GM23338 (cell line): ENCODE data around the gene SARS1. TPM values are rescaled to one million over a fixed set of nuclear protein-coding genes. Genes with fewer than 3 reads are reported as not detected.

ENCODE experiments used
- ATAC-seq: fragments of 200-7000 bp; cut with Tn5 transposase; 3 replicates; pipeline ENCODE4 v1.9.1; 2020
- DNase-seq: peaks from one replicate; pipeline ENCODE4 v3.0.0-alpha.2; 2015; ENCODE audit warnings: low spot score
- H2AFZ ChIP-seq: fragments of 200-600 bp; sonication (generic); 2 replicates; pipeline ENCODE4 v1.8.0; 2016; ENCODE audit warnings: antibody characterized with exemption, mild to moderate bottlenecking, moderate library complexity
- H3F3A ChIP-seq: fragments of 200-600 bp; sonication (generic); replicated peaks from 2 replicates; pipeline ENCODE4 v1.8.0; 2017; ENCODE audit warnings: antibody characterized with exemption, mixed run types, low read depth
- H3K27ac ChIP-seq: fragments of 200-600 bp; sonication (generic); 2 replicates; pipeline ENCODE4 v1.6.1; 2016; ENCODE audit warnings: low read depth
- H3K27me3 ChIP-seq: fragments of 200-600 bp; sonication (generic); 2 replicates; pipeline ENCODE4 v1.8.0; 2016; ENCODE audit warnings: mild to moderate bottlenecking, mixed run types, moderate library complexity; ENCODE audit not compliant: insufficient read depth
- H3K36me3 ChIP-seq: fragments of 200-600 bp; sonication (generic); 2 replicates; pipeline ENCODE4 v1.8.0; 2016; ENCODE audit warnings: mild to moderate bottlenecking; ENCODE audit not compliant: insufficient read depth
- H3K4me1 ChIP-seq: fragments of 200-600 bp; sonication (generic); 2 replicates; pipeline ENCODE4 v1.8.0; 2016; ENCODE audit warnings: mild to moderate bottlenecking, moderate library complexity; ENCODE audit not compliant: insufficient read depth
- H3K4me2 ChIP-seq: fragments of 200-600 bp; sonication (generic); 2 replicates; pipeline ENCODE4 v1.7.1; 2017; ENCODE audit warnings: mixed run types
- H3K4me3 ChIP-seq: fragments of 200-600 bp; sonication (generic); 2 replicates; pipeline ENCODE4 v1.6.1; 2016; ENCODE audit warnings: mixed run types
- H3K79me2 ChIP-seq: fragments of 200-600 bp; sonication (generic); replicated peaks from 2 replicates; pipeline ENCODE4 v1.8.0; 2017; ENCODE audit warnings: mild to moderate bottlenecking; ENCODE audit not compliant: insufficient read depth
- H3K9me2 ChIP-seq: fragments of 200-600 bp; sonication (generic); 2 replicates; pipeline ENCODE4 v1.8.0; 2017; ENCODE audit not compliant: insufficient read depth
- H4K20me1 ChIP-seq: fragments of 200-600 bp; sonication (generic); replicated peaks from 2 replicates; pipeline ENCODE4 v1.8.0; 2017; ENCODE audit warnings: mild to moderate bottlenecking; ENCODE audit not compliant: insufficient read depth
- H3K27ac Mint-ChIP-seq: 2 replicates; pipeline ENCODE4 v1.8.0; 2020; ENCODE audit warnings: inconsistent platforms, mild to moderate bottlenecking, moderate library complexity, mixed read lengths
- H3K27me3 Mint-ChIP-seq: 3 replicates; pipeline ENCODE4 v1.8.0; 2022; ENCODE audit warnings: low read depth, mild to moderate bottlenecking, moderate library complexity, mixed read lengths, inconsistent platforms; ENCODE audit not compliant: insufficient read depth, poor library complexity
- H3K36me3 Mint-ChIP-seq: 3 replicates; pipeline ENCODE4 v1.8.0; 2021; ENCODE audit warnings: low read depth, mild to moderate bottlenecking, inconsistent platforms, moderate library complexity, mixed read lengths
- H3K4me1 Mint-ChIP-seq: 3 replicates; pipeline ENCODE4 v1.8.0; 2020; ENCODE audit warnings: mild to moderate bottlenecking, inconsistent platforms, mixed read lengths
- H3K4me3 Mint-ChIP-seq: 3 replicates; pipeline ENCODE4 v1.8.0; 2021; ENCODE audit warnings: moderate library complexity, mild to moderate bottlenecking, inconsistent platforms, mixed read lengths
- H3K9me3 Mint-ChIP-seq: 3 replicates; pipeline ENCODE4 v1.8.0; 2020; ENCODE audit warnings: moderate library complexity, mild to moderate bottlenecking, inconsistent platforms, mixed read lengths
- CREB1 ChIP-seq: fragments of 250-450 bp; sonication (Bioruptor Pico); IDR thresholded peaks from 2 replicates; pipeline ENCODE4 v1.5.0; 2020; ENCODE audit warnings: low read depth, mild to moderate bottlenecking, moderate library complexity
- EZH2 ChIP-seq: fragments of 200-600 bp; sonication (generic); IDR thresholded peaks from one replicate; pipeline ENCODE4 v1.8.0; 2017; ENCODE audit warnings: antibody characterized with exemption, mild to moderate bottlenecking, low read depth; ENCODE audit not compliant: unreplicated experiment
- EZH2phosphoT487 ChIP-seq: fragments of 200-600 bp; sonication (generic); IDR thresholded peaks from one replicate; pipeline ENCODE4 v1.8.1; 2018; ENCODE audit warnings: antibody characterized with exemption; ENCODE audit not compliant: unreplicated experiment
- JUNB ChIP-seq: IDR thresholded peaks from one replicate; pipeline ENCODE4 v1.6.1; 2016; ENCODE audit warnings: antibody characterized with exemption; ENCODE audit not compliant: unreplicated experiment
- NANOG ChIP-seq: IDR thresholded peaks from 2 replicates; pipeline ENCODE4 v1.6.1; 2016; ENCODE audit warnings: antibody characterized with exemption, borderline replicate concordance
- POLR2AphosphoS5 ChIP-seq: IDR thresholded peaks from 2 replicates; pipeline ENCODE4 v1.6.1; 2016; ENCODE audit warnings: antibody characterized with exemption, low read depth
- STAT1 ChIP-seq: IDR thresholded peaks from one replicate; pipeline ENCODE4 v1.6.1; 2016; ENCODE audit warnings: antibody characterized with exemption; ENCODE audit not compliant: unreplicated experiment
- ZNF331 ChIP-seq: fragments of 250-450 bp; sonication (Bioruptor Pico); IDR thresholded peaks from 2 replicates; pipeline ENCODE4 v1.5.0; 2020; ENCODE audit warnings: low read depth, mild to moderate bottlenecking, moderate library complexity
- polyA plus RNA-seq: library from polyadenylated mRNA; unstranded; fragments of >200 nt; fragmentation: Nextera tagmentation; extraction: Ambion mirVana; gene quantifications from 2 replicates; pipeline ENCODE4 v1.2.1, GENCODE V29; 2016
- total RNA-seq: library from RNA; depleted of rRNA; stranded (reverse); fragments of >200 nt; shearing (Covaris generic); gene quantifications from 2 replicates; pipeline ENCODE4 v1.2.3, GENCODE V29; 2014
- TF ChIP-seq, protein P1 (sequence below), 2 experiments: fragments of 200-600 bp in 1 of 2; sonication (generic) in 1 of 2; conservative IDR thresholded peaks; 2 replicates each; pipeline versions ENCODE4 v1.5.1 to v1.6.1; 2016 to 2017; ENCODE audit warnings: antibody characterized with exemption in 2 of 2, low read depth in 2 of 2, mild to moderate bottlenecking in 2 of 2, moderate library complexity in 1 of 2
- TF ChIP-seq, protein P2 (sequence below): fragments of 250-450 bp; sonication (Bioruptor Pico); IDR thresholded peaks from 2 replicates; pipeline ENCODE4 v1.5.0; 2020; ENCODE audit warnings: mild to moderate bottlenecking, moderate library complexity
- TF ChIP-seq, protein P3 (sequence below): IDR thresholded peaks from 2 replicates; pipeline ENCODE4 v1.6.1; 2016; ENCODE audit warnings: antibody characterized with exemption
- TF ChIP-seq, protein P4 (sequence below): IDR thresholded peaks from one replicate; pipeline ENCODE4 v1.6.1; 2018; ENCODE audit warnings: antibody characterized with exemption; ENCODE audit not compliant: unreplicated experiment

The SARS1 gene
- total and polyA plus RNA-seq, 2 experiments from 2014 or later: 141 to 166 TPM

DNA sequence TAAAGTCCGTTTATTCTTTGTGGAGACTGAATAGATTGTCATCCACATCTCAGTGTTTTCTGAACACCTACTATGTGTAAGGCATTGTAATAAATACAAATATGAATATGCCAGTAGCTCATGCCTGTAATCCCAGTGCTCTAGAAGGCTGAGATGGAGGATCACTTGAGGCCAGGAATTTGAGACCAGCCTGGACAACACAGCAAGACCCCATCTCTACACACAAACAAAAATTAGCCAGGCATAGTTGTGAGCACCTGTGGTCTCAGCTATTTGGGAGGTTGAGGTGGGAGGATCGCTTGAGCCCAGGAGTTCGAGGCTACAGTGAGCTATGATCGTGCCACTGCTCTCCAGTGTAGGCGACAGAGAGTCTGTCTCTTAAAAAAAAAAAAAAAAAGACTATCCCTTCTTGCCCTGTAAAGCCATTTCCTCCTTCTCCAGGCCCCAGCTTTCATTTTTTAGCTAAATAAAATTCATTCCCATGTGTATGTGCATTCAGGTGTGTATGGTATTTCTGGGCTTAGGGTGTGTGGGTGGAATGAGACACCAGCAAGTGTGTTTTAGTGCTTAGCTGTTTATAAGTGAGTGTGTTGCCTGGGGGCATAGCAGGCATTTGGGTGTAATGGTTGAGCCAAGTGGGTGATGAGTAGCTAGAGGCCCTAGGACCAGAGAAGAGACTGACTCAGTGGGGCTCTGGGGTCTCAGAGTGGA lies 43.4 kb downstream of the SARS1 start:
- Histone ChIP-seq H3K4me3 (no peak overlapping the region), H3K36me3 (no peaks in the 10 kb centered on the region; the same call in 1 of the 2 replicates), H3K27ac (peak overlapping the region; percentile 39; the same call in 1 of the 2 replicates), H4K20me1 (no peaks in the 10 kb centered on the region; the same call in 1 of the 2 replicates), H3F3A (no peaks in the 10 kb centered on the region), H3K27me3 (no peaks in the 10 kb centered on the region), H3K4me1 (peaks cover 25% of the 10 kb centered on the region), H3K9me2 (no peaks in the 10 kb centered on the region), H3K4me2 (no peak overlapping the region), H2AFZ (no peak overlapping the region), H3K79me2 (peaks cover 19% of the 10 kb centered on the region; the same call in 1 of the 2 replicates)
- H3K36me3 Mint-ChIP-seq: peaks cover 10% of the 10 kb centered on the region
- ATAC-seq (no peak), DNase-seq (no peak)
- H3K9me3 Mint-ChIP-seq: peaks cover 2% of the 10 kb centered on the region; the same call in 2 of the 3 replicates
- H3K4me1 Mint-ChIP-seq: peaks cover 44% of the 10 kb centered on the region
- H3K27me3 Mint-ChIP-seq: peaks cover 16% of the 10 kb centered on the region
- no peak overlapping the region for H3K4me3 Mint-ChIP-seq
- peak overlapping the region; percentile 15; the same call in 1 of the 2 replicates for H3K27ac Mint-ChIP-seq
- TF ChIP-seq, protein P1, sequence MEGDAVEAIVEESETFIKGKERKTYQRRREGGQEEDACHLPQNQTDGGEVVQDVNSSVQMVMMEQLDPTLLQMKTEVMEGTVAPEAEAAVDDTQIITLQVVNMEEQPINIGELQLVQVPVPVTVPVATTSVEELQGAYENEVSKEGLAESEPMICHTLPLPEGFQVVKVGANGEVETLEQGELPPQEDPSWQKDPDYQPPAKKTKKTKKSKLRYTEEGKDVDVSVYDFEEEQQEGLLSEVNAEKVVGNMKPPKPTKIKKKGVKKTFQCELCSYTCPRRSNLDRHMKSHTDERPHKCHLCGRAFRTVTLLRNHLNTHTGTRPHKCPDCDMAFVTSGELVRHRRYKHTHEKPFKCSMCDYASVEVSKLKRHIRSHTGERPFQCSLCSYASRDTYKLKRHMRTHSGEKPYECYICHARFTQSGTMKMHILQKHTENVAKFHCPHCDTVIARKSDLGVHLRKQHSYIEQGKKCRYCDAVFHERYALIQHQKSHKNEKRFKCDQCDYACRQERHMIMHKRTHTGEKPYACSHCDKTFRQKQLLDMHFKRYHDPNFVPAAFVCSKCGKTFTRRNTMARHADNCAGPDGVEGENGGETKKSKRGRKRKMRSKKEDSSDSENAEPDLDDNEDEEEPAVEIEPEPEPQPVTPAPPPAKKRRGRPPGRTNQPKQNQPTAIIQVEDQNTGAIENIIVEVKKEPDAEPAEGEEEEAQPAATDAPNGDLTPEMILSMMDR (conservative IDR thresholded peaks at IDR 0.05; ENCODE audit: low read depth in 2 of 2): no peak
- TF ChIP-seq ZNF331 (CRISPR knock-in tag) (no peak), EZH2phosphoT487 (no peak), EZH2 (no peak), POLR2AphosphoS5 (no peak), STAT1 (no peak), NANOG (no peak), CREB1 (CRISPR knock-in tag) (no peak), JUNB (no peak)
- TF ChIP-seq, protein P2, sequence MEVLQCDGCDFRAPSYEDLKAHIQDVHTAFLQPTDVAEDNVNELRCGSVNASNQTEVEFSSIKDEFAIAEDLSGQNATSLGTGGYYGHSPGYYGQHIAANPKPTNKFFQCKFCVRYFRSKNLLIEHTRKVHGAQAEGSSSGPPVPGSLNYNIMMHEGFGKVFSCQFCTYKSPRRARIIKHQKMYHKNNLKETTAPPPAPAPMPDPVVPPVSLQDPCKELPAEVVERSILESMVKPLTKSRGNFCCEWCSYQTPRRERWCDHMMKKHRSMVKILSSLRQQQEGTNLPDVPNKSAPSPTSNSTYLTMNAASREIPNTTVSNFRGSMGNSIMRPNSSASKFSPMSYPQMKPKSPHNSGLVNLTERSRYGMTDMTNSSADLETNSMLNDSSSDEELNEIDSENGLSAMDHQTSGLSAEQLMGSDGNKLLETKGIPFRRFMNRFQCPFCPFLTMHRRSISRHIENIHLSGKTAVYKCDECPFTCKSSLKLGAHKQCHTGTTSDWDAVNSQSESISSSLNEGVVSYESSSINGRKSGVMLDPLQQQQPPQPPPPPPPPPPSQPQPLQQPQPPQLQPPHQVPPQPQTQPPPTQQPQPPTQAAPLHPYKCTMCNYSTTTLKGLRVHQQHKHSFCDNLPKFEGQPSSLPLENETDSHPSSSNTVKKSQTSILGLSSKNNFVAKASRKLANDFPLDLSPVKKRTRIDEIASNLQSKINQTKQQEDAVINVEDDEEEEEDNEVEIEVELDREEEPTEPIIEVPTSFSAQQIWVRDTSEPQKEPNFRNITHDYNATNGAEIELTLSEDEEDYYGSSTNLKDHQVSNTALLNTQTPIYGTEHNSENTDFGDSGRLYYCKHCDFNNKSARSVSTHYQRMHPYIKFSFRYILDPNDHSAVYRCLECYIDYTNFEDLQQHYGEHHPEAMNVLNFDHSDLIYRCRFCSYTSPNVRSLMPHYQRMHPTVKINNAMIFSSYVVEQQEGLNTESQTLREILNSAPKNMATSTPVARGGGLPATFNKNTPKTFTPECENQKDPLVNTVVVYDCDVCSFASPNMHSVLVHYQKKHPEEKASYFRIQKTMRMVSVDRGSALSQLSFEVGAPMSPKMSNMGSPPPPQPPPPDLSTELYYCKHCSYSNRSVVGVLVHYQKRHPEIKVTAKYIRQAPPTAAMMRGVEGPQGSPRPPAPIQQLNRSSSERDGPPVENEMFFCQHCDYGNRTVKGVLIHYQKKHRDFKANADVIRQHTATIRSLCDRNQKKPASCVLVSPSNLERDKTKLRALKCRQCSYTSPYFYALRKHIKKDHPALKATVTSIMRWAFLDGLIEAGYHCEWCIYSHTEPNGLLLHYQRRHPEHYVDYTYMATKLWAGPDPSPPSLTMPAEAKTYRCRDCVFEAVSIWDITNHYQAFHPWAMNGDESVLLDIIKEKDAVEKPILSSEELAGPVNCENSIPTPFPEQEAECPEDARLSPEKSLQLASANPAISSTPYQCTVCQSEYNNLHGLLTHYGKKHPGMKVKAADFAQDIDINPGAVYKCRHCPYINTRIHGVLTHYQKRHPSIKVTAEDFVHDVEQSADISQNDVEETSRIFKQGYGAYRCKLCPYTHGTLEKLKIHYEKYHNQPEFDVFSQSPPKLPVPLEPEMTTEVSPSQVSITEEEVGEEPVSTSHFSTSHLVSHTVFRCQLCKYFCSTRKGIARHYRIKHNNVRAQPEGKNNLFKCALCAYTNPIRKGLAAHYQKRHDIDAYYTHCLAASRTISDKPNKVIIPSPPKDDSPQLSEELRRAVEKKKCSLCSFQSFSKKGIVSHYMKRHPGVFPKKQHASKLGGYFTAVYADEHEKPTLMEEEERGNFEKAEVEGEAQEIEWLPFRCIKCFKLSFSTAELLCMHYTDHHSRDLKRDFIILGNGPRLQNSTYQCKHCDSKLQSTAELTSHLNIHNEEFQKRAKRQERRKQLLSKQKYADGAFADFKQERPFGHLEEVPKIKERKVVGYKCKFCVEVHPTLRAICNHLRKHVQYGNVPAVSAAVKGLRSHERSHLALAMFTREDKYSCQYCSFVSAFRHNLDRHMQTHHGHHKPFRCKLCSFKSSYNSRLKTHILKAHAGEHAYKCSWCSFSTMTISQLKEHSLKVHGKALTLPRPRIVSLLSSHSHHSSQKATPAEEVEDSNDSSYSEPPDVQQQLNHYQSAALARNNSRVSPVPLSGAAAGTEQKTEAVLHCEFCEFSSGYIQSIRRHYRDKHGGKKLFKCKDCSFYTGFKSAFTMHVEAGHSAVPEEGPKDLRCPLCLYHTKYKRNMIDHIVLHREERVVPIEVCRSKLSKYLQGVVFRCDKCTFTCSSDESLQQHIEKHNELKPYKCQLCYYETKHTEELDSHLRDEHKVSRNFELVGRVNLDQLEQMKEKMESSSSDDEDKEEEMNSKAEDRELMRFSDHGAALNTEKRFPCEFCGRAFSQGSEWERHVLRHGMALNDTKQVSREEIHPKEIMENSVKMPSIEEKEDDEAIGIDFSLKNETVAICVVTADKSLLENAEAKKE (CRISPR knock-in tag): no peak
- TF ChIP-seq, protein P3, sequence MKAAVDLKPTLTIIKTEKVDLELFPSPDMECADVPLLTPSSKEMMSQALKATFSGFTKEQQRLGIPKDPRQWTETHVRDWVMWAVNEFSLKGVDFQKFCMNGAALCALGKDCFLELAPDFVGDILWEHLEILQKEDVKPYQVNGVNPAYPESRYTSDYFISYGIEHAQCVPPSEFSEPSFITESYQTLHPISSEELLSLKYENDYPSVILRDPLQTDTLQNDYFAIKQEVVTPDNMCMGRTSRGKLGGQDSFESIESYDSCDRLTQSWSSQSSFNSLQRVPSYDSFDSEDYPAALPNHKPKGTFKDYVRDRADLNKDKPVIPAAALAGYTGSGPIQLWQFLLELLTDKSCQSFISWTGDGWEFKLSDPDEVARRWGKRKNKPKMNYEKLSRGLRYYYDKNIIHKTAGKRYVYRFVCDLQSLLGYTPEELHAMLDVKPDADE: no peak
- TF ChIP-seq, protein P4, sequence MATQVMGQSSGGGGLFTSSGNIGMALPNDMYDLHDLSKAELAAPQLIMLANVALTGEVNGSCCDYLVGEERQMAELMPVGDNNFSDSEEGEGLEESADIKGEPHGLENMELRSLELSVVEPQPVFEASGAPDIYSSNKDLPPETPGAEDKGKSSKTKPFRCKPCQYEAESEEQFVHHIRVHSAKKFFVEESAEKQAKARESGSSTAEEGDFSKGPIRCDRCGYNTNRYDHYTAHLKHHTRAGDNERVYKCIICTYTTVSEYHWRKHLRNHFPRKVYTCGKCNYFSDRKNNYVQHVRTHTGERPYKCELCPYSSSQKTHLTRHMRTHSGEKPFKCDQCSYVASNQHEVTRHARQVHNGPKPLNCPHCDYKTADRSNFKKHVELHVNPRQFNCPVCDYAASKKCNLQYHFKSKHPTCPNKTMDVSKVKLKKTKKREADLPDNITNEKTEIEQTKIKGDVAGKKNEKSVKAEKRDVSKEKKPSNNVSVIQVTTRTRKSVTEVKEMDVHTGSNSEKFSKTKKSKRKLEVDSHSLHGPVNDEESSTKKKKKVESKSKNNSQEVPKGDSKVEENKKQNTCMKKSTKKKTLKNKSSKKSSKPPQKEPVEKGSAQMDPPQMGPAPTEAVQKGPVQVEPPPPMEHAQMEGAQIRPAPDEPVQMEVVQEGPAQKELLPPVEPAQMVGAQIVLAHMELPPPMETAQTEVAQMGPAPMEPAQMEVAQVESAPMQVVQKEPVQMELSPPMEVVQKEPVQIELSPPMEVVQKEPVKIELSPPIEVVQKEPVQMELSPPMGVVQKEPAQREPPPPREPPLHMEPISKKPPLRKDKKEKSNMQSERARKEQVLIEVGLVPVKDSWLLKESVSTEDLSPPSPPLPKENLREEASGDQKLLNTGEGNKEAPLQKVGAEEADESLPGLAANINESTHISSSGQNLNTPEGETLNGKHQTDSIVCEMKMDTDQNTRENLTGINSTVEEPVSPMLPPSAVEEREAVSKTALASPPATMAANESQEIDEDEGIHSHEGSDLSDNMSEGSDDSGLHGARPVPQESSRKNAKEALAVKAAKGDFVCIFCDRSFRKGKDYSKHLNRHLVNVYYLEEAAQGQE: no peak
